ENCODE data around the gene RSL24D1. TPM values are rescaled to one million over a fixed set of nuclear protein-coding genes. Genes with fewer than 3 reads are reported as not detected.

Gene RSL24D1
- total and polyA plus RNA-seq, 2 of the 4 experiments (the other 2 are of a cell fraction), result 36.5 to 36.7 TPM

GRCh38 chr15:55204464-55204863, 7.7 kb upstream of the RSL24D1 start:
- no peak overlapping the region for H3K14ac ChIP-seq (replicated peaks; ENCODE audit: low read depth, low read length)
- H2AFZ ChIP-seq (replicated peaks; ENCODE audit: low read length, poor library complexity), result no peak overlapping the region
- H3K27ac ChIP-seq (ENCODE audit: insufficient read depth, low read length), result no peak overlapping the region
- ChIA-PET POLR2A (ENCODE audit: unreplicated experiment) (no interaction called here), CTCF (no interaction called here)
- H2AK9ac ChIP-seq (replicated peaks; ENCODE audit: low read depth, low read length, poor library complexity), result no peak overlapping the region
- H2BK20ac ChIP-seq (ENCODE audit: low read depth, low read length), result no peak overlapping the region
- no peak overlapping the region for H3K18ac ChIP-seq (ENCODE audit: low read depth, low read length)
- H4K91ac ChIP-seq (ENCODE audit: insufficient read depth, low read depth, low read length), result no peak overlapping the region
- peaks cover 3% of the 10 kb centered on the region for H3K36me3 ChIP-seq (ENCODE audit: control insufficient read depth, insufficient read depth, low read length)
- no peaks in the 10 kb centered on the region for H4K20me1 ChIP-seq (ENCODE audit: insufficient read depth, low read length)
- no peak overlapping the region for H3K56ac ChIP-seq (ENCODE audit: extremely low read depth, insufficient read depth, low read length)
- no peak overlapping the region for H3K4me3 ChIP-seq (ENCODE audit: insufficient read depth, low read depth, low read length)
- 90% methylated on average over 2 of the region's 4 CpGs; no CpG with 5 or more reads in 1 of the 2 experiments for WGBS, 2 experiments (ENCODE audit: extremely low coverage in 2 of 2, insufficient read length in 1 of 2)
- no peak overlapping the region for H2BK15ac ChIP-seq (ENCODE audit: low read depth, low read length)
- H3K27me3 ChIP-seq (ENCODE audit: control insufficient read depth, insufficient read depth, low read length), result no peaks in the 10 kb centered on the region
- no peaks in the 10 kb centered on the region for H3K79me1 ChIP-seq (ENCODE audit: low read depth in 1 of 2, low read length in 2 of 2)
- TF ChIP-seq, protein P1, sequence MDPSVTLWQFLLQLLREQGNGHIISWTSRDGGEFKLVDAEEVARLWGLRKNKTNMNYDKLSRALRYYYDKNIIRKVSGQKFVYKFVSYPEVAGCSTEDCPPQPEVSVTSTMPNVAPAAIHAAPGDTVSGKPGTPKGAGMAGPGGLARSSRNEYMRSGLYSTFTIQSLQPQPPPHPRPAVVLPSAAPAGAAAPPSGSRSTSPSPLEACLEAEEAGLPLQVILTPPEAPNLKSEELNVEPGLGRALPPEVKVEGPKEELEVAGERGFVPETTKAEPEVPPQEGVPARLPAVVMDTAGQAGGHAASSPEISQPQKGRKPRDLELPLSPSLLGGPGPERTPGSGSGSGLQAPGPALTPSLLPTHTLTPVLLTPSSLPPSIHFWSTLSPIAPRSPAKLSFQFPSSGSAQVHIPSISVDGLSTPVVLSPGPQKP (IDR thresholded peaks at IDR 0.05; ENCODE audit: borderline replicate concordance, low read depth, low read length), result no peak
- TF ChIP-seq RAD21 (IDR thresholded peaks at IDR 0.05; ENCODE audit: low read length) (no peak), NFE2L2 (IDR thresholded peaks at IDR 0.05; ENCODE audit: low read depth, low read length) (no peak), FOS (IDR thresholded peaks at IDR 0.05; ENCODE audit: low read depth, low read length) (no peak), CEBPB (IDR thresholded peaks at IDR 0.05; ENCODE audit: low read depth, low read length) (no peak)
- H3K4me2 ChIP-seq (ENCODE audit: low read depth, low read length), result no peak overlapping the region
- H4K8ac ChIP-seq (ENCODE audit: low read depth in 2 of 2, low read length in 2 of 2), result no peak overlapping the region
- dilution Hi-C loops (cut with HindIII; ENCODE audit: low sequenced_read_pairs, unreplicated experiment) (no loop called here), in situ Hi-C loops (cut with MboI; ENCODE audit: low sequenced_read_pairs) (no loop called here), intact Hi-C loops (cut with micrococcal nuclease) (no loop called here)
- no peak overlapping the region for H2AK5ac ChIP-seq (ENCODE audit: low read depth, low read length)
- DNase-seq, result no peak
- H2BK5ac ChIP-seq (ENCODE audit: low read depth, low read length, poor library complexity, severe bottlenecking), result no peak overlapping the region
- no peaks in the 10 kb centered on the region for H3K9me3 ChIP-seq (ENCODE audit: control insufficient read depth, insufficient read depth, low read length)
- H3K4me1 ChIP-seq (ENCODE audit: control insufficient read depth, insufficient read depth, low read length), result no peaks in the 10 kb centered on the region
- no peak overlapping the region for H3K23ac ChIP-seq (ENCODE audit: low read depth, low read length)
- no peak overlapping the region for H4K5ac ChIP-seq (ENCODE audit: low read depth, low read length)
- no peak for ATAC-seq (ENCODE audit: low read depth)
- H3K4ac ChIP-seq (ENCODE audit: low read depth, low read length), result no peak overlapping the region
- H2BK120ac ChIP-seq (ENCODE audit: low read depth, low read length), result no peak overlapping the region
- 0 out of 2 replicates have a peak, but pooled peaks cover 4% of the 10 kb centered on the region for H3K9me1 ChIP-seq (ENCODE audit: insufficient read depth, low read length)
- no peak overlapping the region for H3K9ac ChIP-seq (ENCODE audit: low read depth, low read length)
- no TSS peak for BruUV-seq (replicated peaks)

Measured in IMR-90 (cell line).